HepG2 (cell line): ENCODE measurements around the gene TMEM266. TPM values are rescaled to one million over a fixed set of nuclear protein-coding genes. Genes with fewer than 3 reads are reported as not detected.

ENCODE experiments used
- ATAC-seq: fragments of 200-7000 bp; cut with Tn5 transposase; 3 replicates; pipeline ENCODE4 v1.9.1; 2020; ENCODE audit warnings: mild to moderate bottlenecking, moderate library complexity
- BruUV-seq: library from RNA; stranded (reverse); fragments of 400-500 nt; replicated peaks from 2 replicates; lab custom pipeline; 2021; lab: Mats Ljungman, UMichigan
- CTCF ChIA-PET: fragments of 300-600 bp; formaldehyde crosslinking; extraction: SDS; loops from one replicate; lab custom pipeline; 2021; ENCODE audit warnings: low total read pairs, inconsistent platforms, low intra/inter-chr PET ratio; lab: Yijun Ruan, JAX
- POLR2A ChIA-PET: fragments of 350-600 bp; sonication (Branson Sonifier 250); formaldehyde crosslinking; loops from one replicate; lab custom pipeline; 2020; ENCODE audit warnings: antibody characterized with exemption, inconsistent platforms; lab: Yijun Ruan, JAX
- DNase-seq: peaks from one replicate; pipeline ENCODE4 v3.0.0-alpha.2; 2015; ENCODE audit warnings: low spot score
- FAIRE-seq: peaks from 3 replicates; lab custom pipeline; 2011; peaks lifted over from hg19 to GRCh38; lab: Jason Lieb, UNC
- H2AFZ ChIP-seq: one replicate; pipeline ENCODE4 v1.6.1; 2011; ENCODE audit warnings: low read length, inconsistent platforms
- H3K27ac ChIP-seq: fragments of 300-600 bp; 3 replicates; pipeline ENCODE4 v1.8.0; 2011; ENCODE audit warnings: mixed run types, mild to moderate bottlenecking, mixed read lengths, low read length, inconsistent platforms; ENCODE audit not compliant: insufficient read depth; ENCODE audit errors: extremely low read length
- H3K27me3 ChIP-seq, 2 experiments: fragments of 200-600 bp in 1 of 2; 2 replicates in 1 of 2; 3 replicates in 1 of 2; pipeline versions ENCODE4 v1.6.0 to v1.8.0; 2011; ENCODE audit warnings: low read length in 2 of 2, mild to moderate bottlenecking in 2 of 2, moderate library complexity in 2 of 2, inconsistent platforms in 1 of 2; ENCODE audit not compliant: insufficient read depth in 2 of 2, control insufficient read depth in 1 of 2
- H3K36me3 ChIP-seq, 2 experiments: fragments of 200-600 bp in 1 of 2; replicated peaks in 1 of 2; 2 replicates in 1 of 2; 3 replicates in 1 of 2; pipeline versions ENCODE4 v1.5.1 to v1.8.0; 2011; ENCODE audit warnings: low read length in 2 of 2, inconsistent platforms in 1 of 2; ENCODE audit not compliant: insufficient read depth in 2 of 2, control insufficient read depth in 1 of 2
- H3K4me1 ChIP-seq: 2 replicates; pipeline ENCODE4 v1.5.1; 2012; ENCODE audit warnings: low read length, inconsistent platforms; ENCODE audit not compliant: insufficient read depth
- H3K4me2 ChIP-seq: 2 replicates; pipeline ENCODE4 v1.6.0; 2011; ENCODE audit warnings: low read depth, low read length, inconsistent platforms
- H3K4me3 ChIP-seq, 3 experiments: fragments of 200-600 bp in 1 of 3; sonication (generic), shearing (Covaris generic) in 1 of 3; replicated peaks in 1 of 3; 2 replicates each; pipeline ENCODE4 v1.5.1; 2011 to 2016; ENCODE audit warnings: low read length in 3 of 3, inconsistent platforms in 2 of 3, low read depth in 2 of 3, mild to moderate bottlenecking in 2 of 3, control low read depth in 1 of 3, mixed read lengths in 1 of 3; ENCODE audit not compliant: insufficient read depth in 1 of 3
- H3K79me2 ChIP-seq: one replicate; pipeline ENCODE4 v1.6.1; 2011; ENCODE audit warnings: low read length, inconsistent platforms; ENCODE audit not compliant: insufficient read depth
- H3K9ac ChIP-seq: 2 replicates; pipeline ENCODE4 v1.6.0; 2011; ENCODE audit warnings: mild to moderate bottlenecking, low read depth, low read length, inconsistent platforms; ENCODE audit not compliant: insufficient read depth
- H3K9me3 ChIP-seq: 2 replicates; pipeline ENCODE4 v1.5.1; 2012; ENCODE audit warnings: mild to moderate bottlenecking, low read length
- H4K20me1 ChIP-seq: 2 replicates; pipeline ENCODE4 v1.6.0; 2011; ENCODE audit warnings: inconsistent platforms, mild to moderate bottlenecking, low read length, moderate library complexity; ENCODE audit not compliant: insufficient read depth
- HMG20B ChIP-seq: conservative IDR thresholded peaks from 2 replicates; pipeline ENCODE4 v1.6.1; 2016; ENCODE audit warnings: missing genetic modification reagents, missing compliant biosample characterization
- MAFK ChIP-seq, 2 experiments: IDR thresholded peaks in 1 of 2; conservative IDR thresholded peaks in 1 of 2; 2 replicates each; pipeline ENCODE4 v1.6.1; 2011; ENCODE audit warnings: improper control_type of control experiment in 2 of 2, low read length in 2 of 2
- MTERF4 ChIP-seq: sonication (generic); formaldehyde crosslinking; IDR thresholded peaks from 2 replicates; pipeline ENCODE4 v1.8.0; 2023; ENCODE audit warnings: mild to moderate bottlenecking, missing genetic modification reagents
- ZNF407 ChIP-seq: sonication (generic); formaldehyde crosslinking; IDR thresholded peaks from one replicate; pipeline ENCODE4 v1.5.1; 2020; ENCODE audit warnings: mild to moderate bottlenecking, missing genetic modification reagents; ENCODE audit errors: not compliant biosample characterization
- ZNF816 ChIP-seq: sonication (generic); formaldehyde crosslinking; IDR thresholded peaks from 2 replicates; pipeline ENCODE4 v1.8.0; 2022; ENCODE audit warnings: missing genetic modification reagents, mild to moderate bottlenecking, borderline replicate concordance
- WGBS: methylation state at CpG from one replicate; pipeline ENCODE4 v1.1.6; 2017; ENCODE audit warnings: low lambda C conversion rate; 5-methylcytosine and 5-hydroxymethylcytosine counted together
- in situ Hi-C: cut with HindIII; loops from 2 replicates; pipeline ENCODE4 v1.10.0; 2017; ENCODE audit warnings: low pct_unique_long_range_greater_than_20kb; ENCODE audit not compliant: extremely low pct_ligation_motif_present
- intact Hi-C: fragments of 100-400 bp; cut with micrococcal nuclease; formaldehyde crosslinking; loops from one replicate; pipeline ENCODE4 v1.10.0; 2022; ENCODE audit not compliant: unreplicated experiment
- polyA plus RNA-seq, 8 experiments: library from polyadenylated mRNA; depleted of rRNA in 3 of 8; stranded (reverse) in 7 of 8; unstranded in 1 of 8; fragments of >200 nt; fragmentation: Illumina TruSeq in 4 of 8; extraction: Trizol in 4 of 8; gene quantifications; 2 replicates each; pipeline versions ENCODE4 v1.2.1 to v1.2.3, GENCODE V29; 2011 to 2016; ENCODE audit warnings: low read depth in 4 of 8, missing spikeins in 1 of 8, mixed read lengths in 1 of 8; ENCODE audit not compliant: insufficient read depth in 1 of 8
- total RNA-seq, 5 experiments: library from RNA; depleted of rRNA; stranded (reverse); fragments of >200 nt; fragmentation: Illumina TruSeq; extraction: Trizol; gene quantifications; 2 replicates each; pipeline ENCODE4 v1.2.3, GENCODE V29; 2016; ENCODE audit warnings: low read depth in 1 of 5

The TMEM266 gene
- total and polyA plus RNA-seq, 2 of the 13 experiments (the other 11 are each of a cell fraction or from before 2014, with no cell fraction given): 0.04 TPM; not detected in 1

- Histone ChIP-seq H4K20me1 (no peaks in the 10 kb centered on the region), H3K4me2 (no peak overlapping the region)
- DNase-seq: no peak
- WGBS: 63% methylated on average over 13 of the region's 16 CpGs
- TF ChIP-seq ZNF816 (CRISPR knock-in tag): no peak
- peak in 1 of 2 experiments; percentile 33; a peak in 2 of 4 replicates for TF ChIP-seq MAFK (conservative IDR thresholded peaks at IDR 0.05 in 1 of 2, IDR thresholded peaks at IDR 0.05 in 1 of 2; ENCODE audit: low read length in 2 of 2)
- TF ChIP-seq, all 625 proteins: peak for 1
- H3K4me1 ChIP-seq: peaks cover 19% of the 10 kb centered on the region
- no peak overlapping the region for H3K9ac ChIP-seq
- no peak overlapping the region for H3K27ac ChIP-seq
- intact Hi-C loops (no loop called here), in situ Hi-C loops (no loop called here)
- no peaks in the 10 kb centered on the region for H3K79me2 ChIP-seq
- ChIA-PET CTCF (no interaction called here), POLR2A (no interaction called here)
- ATAC-seq: no peak
- H3K36me3 ChIP-seq: no peaks in the 10 kb centered on the region
- H3K27me3 ChIP-seq: peaks cover 7 to 54% of the 10 kb centered on the region in 2 experiments
- FAIRE-seq: no peak
- no peaks in the 10 kb centered on the region for H3K9me3 ChIP-seq
- no peak overlapping the region for H3K4me3 ChIP-seq
- no peak overlapping the region for H2AFZ ChIP-seq
- BruUV-seq: no TSS peak
Observed at GRCh38 chr15:76172782-76173181, 113.0 kb downstream of the TMEM266 start.

GRCh38 chr15:76173317-76173834 is 113.6 kb downstream of the TMEM266 start:
- intact Hi-C loops (no loop called here), in situ Hi-C loops (no loop called here)
- Histone ChIP-seq H3K27ac (no peak overlapping the region), H3K4me3 (no peak overlapping the region), H3K36me3 (no peaks in the 10 kb centered on the region), H3K4me1 (peaks cover 22% of the 10 kb centered on the region), H3K79me2 (no peaks in the 10 kb centered on the region), H4K20me1 (no peaks in the 10 kb centered on the region), H3K9ac (no peak overlapping the region), H2AFZ (no peak overlapping the region), H3K9me3 (no peaks in the 10 kb centered on the region), H3K4me2 (no peak overlapping the region), H3K27me3 (peaks cover 7 to 60% of the 10 kb centered on the region in 2 experiments)
- ChIA-PET POLR2A (no interaction called here), CTCF (no interaction called here)
- BruUV-seq: no TSS peak
- FAIRE-seq: no peak
- no peak for DNase-seq
- 40% methylated on average over 8 of the region's 8 CpGs for WGBS
- ATAC-seq: no peak
- no peak for TF ChIP-seq ZNF407 (CRISPR knock-in tag)
- TF ChIP-seq HMG20B (CRISPR knock-in tag): no peak
- no peak for TF ChIP-seq MTERF4
